Measurements from ENCODE around the gene CTXN1.
"Not testable (repeated sequence)": the region's sequence is repeated elsewhere in the genome, so short reads cannot be mapped to it uniquely, and the experiment has no call there.

The CTXN1 gene

DNA sequence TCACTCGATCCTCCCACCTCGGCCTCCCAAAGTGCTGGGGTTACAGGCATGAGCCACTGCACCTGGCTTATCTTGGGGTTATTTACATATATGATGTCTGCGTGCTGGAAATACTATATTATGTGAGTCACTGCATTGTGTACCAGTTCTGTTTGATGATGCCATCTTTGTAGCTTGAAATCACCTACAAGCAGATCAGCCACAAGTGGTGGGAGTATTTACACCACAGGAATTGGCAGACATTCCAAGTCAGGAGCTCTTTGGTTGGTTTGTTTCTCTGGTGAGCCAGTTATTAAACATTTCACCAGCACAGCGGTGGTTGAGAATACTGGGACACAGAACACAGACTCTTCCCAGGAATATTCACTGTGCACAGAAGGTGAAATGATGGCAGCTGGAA is 22.0 kb upstream of the CTXN1 start:
- DNase-seq (ENCODE audit: low read depth in 2 of 2), result no peak

GRCh38 chr19:7944177-7944761 is 18.3 kb upstream of the CTXN1 start:
- DNase-seq (ENCODE audit: low read depth in 2 of 2), result peak; percentile 70 to 74

GRCh38 chr19:7943444-7944176 is 17.7 kb upstream of the CTXN1 start, which contains the start of gene TIMM44:
TSS of gene TIMM44 (minus strand) at chr19:7943666. CDS start at chr19:7943651, 15 bp downstream.
- peak; percentile 96 to 99 for DNase-seq (ENCODE audit: low read depth in 2 of 2)

- DNase-seq (ENCODE audit: low read depth in 2 of 2), result no peak
Observed at GRCh38 chr19:7942981-7943443, 17.1 kb upstream of the CTXN1 start.

GRCh38 chr19:7941895-7942596 is 16.1 kb upstream of the CTXN1 start:
- DNase-seq (ENCODE audit: low read depth in 2 of 2), result no peak

GRCh38 chr19:7940841-7941240 is 14.9 kb upstream of the CTXN1 start:
- DNase-seq (ENCODE audit: low read depth in 2 of 2), result no peak

DNA sequence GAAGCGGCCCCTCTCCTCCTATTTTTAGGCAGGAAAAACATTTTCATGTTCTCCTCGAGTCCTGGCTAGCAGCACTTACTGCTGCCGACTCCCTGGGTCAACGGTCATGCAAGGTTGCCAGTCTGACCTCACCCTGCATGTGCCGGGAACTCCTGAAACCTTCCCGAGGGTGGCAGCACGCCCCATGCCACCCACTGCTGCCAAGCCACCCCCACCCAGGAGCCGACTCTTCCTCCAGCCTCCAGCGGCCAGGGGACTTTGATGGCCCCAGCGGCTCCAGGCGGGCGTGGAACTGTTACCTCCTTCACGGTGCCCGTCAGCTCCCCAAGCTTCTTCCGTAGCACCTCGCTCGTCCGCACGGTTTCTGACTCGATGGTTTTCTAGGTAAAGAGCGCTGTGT is 8.8 kb upstream of the CTXN1 start:
- DNase-seq (ENCODE audit: low read depth in 2 of 2), result no peak

- DNase-seq (ENCODE audit: low read depth in 2 of 2), result no peak
Observed at GRCh38 chr19:7933828-7934725, 8.1 kb upstream of the CTXN1 start.

DNA sequence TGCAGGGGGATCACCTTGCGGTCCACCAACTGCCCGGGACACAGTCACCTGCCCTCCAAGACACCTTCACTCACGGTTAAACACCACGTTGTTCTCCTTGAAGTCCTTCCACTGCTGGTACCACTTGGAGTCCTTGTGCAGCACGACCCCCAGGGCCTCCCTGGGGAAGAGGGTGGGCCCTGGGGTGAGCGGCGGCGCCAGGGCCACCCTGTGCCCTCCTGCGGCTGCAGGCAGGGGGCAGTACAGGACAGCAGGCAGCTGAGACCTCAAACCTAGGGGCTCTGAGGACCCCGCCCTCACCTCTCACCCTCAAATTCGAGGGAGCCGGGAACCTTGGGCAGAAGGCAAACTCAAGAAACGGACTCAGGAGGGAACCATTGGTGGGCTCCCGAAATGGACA is 7.5 kb upstream of the CTXN1 start:
- no peak for DNase-seq (ENCODE audit: low read depth in 2 of 2)

DNA sequence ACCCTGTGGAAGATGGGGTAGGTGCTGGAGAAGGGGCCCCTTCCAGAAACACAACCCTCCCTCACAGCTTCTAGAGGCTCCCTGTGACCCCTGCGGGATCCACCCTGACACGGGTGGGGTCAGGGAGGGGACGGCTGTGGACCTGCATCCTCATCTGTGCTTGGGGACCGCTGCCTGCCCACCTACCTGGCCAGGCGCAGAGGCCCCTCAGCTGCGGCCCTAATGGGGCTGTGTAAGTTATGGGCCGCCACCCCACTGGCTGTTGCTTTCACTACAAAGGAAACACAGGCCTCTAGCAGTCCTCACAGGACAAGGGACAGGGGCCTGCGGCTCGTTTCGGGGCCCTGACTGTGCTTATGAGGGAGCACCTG is 7.0 kb upstream of the CTXN1 start:
- no peak for DNase-seq (ENCODE audit: low read depth in 2 of 2)

GRCh38 chr19:7932276-7932929 is 6.5 kb upstream of the CTXN1 start:
- no peak for DNase-seq (ENCODE audit: low read depth in 2 of 2)

DNA sequence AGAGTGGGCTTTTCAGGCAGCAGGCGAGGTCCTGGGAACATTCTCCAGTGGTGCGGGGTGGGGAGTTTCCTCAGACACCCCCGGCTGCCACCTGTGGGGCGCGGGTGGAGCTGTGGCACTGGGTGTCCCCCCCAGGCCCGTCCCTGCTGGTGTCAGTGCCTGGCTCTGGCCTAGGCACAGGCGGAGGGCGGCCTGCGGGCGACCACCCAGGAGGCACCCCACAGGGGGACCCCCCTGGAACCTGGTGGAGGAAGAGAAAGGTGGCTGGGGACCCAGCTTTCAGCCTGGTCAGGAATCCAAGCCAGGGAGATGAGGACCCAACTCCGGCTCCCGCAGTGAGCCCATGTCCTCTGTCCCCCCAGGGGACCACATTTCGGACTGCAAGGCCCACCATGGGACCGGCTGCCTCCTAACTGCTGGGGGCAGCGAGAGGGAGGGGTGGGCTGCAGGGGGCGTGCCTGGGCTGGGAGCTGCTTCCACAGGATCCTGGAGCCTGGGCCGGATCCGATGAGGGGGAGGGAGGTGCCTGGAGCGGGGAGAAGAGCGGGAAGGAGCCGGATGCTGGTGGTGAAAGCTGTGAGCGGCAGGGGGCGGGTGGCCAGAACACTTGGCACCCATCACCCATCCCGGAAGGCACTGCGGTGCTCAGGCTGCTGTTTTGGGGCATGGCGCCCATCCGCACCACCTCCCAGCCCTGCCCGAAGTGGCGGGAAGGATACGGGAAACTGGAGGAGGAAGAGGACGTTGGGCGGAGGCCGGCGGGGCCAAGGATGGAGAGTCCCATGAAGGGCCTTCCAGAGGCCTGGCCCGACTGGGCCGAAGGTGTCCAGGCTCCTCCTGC is 5.5 kb upstream of the CTXN1 start:
- DNase-seq (ENCODE audit: low read depth in 2 of 2), result no peak

DNA sequence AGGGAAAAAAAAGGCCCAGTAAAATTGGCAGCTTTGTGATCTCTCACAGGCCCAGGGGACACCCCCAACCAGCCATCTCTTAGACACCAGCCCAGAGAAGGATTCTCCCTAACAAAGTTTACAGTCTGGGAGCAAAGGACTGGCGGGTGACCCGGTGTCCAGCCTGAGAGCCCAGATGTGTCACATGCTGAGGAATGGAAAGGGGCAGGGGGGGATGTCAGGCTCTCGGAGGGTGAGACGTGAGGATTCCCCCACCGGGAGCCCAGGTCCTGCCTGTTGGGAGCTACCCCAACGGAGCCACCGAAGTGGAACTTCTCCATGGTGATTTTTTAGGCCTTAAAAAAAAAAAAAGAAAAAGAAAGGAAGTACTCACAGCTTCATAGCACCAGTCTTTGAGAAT is 4.8 kb upstream of the CTXN1 start:
- no peak for DNase-seq (ENCODE audit: low read depth in 2 of 2)

DNA sequence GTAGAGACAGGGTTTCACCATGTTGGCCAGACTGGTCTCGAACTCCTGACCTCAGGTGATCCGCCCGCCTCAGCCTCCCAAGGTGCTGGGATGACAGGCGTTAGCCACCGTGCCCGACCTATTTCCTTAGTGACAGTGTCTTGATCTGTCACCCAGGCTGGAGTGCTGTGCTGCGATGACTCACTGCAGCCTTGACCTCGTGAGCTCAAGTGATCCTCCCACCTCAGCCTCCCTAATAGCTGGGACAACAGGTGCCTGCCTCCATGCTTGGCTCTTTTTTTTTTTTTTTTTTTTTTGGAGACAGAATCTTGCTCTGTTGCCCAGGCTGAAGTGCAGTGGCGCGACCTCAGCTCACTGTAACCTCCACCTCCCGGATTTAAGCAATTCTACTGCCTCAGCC is 4.1 kb upstream of the CTXN1 start:
- not testable (repeated sequence) for DNase-seq (ENCODE audit: low read depth in 2 of 2)

DNA sequence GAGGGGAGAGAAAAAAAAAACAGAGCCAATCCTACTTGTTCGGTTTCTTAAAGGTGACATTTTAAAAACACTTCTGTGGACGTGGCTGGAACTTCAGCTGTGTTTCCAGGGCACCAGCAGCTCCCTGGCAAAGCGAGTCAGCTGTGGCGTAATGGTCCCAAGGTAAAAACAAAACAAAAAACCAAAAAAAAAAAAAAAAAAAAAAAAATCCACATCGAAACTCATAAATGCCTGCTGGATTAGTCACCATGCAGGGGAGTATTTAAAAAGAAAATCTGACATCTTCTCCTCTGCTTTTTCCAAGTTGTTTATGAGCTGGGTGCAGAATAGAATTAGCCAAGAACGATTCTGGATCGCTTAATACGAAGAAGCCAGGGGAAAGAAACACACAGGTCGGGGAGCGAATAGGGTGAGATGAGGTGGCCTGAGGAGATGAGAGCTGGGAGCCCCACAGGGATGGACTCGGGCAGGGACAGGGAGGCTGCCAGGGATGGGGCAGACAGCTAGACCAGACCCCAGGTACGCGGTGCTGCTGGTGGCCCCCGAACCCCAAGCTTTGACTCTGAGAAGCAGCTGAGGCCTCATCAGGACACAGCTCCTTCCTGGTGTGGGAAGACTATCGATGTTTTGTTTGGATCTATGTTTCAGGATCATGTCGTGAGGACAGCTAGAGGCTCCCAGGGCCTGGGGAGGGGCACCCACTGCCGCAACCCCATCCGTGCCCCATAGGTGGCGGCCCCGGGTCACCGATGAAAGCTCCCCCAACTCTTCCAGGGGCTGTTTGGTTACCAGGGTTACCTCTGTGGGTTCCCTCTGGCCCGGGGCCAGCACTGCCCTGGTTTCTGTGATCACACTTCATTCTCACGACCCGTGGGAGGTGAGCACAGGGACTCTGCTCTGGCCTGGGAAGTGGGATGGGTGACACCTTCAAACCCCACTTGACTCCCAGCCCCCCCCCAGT is 3.1 kb upstream of the CTXN1 start:
- no peak for DNase-seq (ENCODE audit: low read depth in 2 of 2)

GRCh38 chr19:7928334-7928706 is 2.4 kb upstream of the CTXN1 start:
- DNase-seq (ENCODE audit: low read depth in 2 of 2), result no peak

DNA sequence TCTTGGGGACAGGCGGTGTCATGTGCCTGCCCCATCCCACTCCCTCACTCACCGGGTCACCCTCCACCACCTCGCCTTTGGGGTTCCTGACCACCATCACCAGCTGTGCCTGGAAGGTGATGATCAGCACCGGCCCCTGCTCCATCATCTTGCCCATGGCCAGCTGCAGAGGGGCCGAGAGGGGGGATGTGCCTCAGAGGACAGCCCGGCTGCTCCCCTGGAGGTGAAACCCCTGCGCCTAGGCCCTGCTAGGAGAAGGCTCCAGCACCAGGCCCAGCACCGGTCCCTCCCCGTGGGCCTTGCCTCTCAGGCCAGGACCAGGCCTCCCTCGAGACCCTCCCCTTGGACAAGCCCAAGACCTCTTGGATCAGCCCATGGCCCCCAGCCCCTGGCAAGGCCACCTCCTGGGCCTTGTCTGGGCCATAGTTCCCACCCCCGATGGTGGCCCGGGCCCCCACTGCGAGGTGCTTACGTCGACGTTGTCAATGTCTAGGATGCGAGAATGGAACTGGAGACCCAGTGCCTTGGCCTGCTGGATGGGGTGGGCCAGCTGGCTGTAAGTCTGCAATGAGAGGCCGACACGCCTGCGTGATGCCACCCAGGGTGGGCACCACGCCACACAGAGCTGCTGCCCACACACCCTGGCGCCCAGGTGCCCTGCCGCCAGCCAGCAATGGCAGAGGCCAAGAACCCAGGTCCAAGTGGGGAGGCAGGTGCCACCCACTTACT is 1.8 kb upstream of the CTXN1 start:
- no peak for DNase-seq (ENCODE audit: low read depth in 2 of 2)

- no peak for DNase-seq (ENCODE audit: low read depth in 2 of 2)
Observed at GRCh38 chr19:7926727-7927604, 1.0 kb upstream of the CTXN1 start.
